T1000 (cell line): ENCODE results near the gene CBR1.
"Not testable (repeated sequence)": the region's sequence is repeated elsewhere in the genome, so short reads cannot be mapped to it uniquely, and the experiment has no call there.

Experiments used
- DNase-seq: peaks from one replicate; lab custom pipeline; 2025; ENCODE audit warnings: mixed read lengths; lab: John Stamatoyannopoulos, UW

The CBR1 gene

DNA sequence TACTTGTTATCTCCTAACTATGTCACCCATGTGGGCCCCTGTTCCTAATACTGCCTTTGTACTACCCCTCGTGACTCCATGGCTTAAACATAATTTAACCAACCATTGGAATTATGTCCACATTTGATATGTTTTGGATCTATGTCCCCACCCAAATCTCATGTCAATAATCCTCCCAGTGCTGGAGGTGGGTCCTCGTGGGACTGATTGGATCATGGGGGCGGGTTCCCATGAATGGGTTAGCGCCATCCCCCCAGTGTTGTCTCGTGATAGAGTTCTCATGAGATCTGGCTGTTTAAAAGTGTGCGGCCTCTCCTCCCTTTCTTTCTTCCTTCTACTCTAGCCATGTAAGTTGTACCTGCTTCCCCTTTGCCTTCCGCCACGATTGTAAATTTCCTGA is 9.8 kb downstream of the CBR1 start:
- DNase-seq = no peak

DNA sequence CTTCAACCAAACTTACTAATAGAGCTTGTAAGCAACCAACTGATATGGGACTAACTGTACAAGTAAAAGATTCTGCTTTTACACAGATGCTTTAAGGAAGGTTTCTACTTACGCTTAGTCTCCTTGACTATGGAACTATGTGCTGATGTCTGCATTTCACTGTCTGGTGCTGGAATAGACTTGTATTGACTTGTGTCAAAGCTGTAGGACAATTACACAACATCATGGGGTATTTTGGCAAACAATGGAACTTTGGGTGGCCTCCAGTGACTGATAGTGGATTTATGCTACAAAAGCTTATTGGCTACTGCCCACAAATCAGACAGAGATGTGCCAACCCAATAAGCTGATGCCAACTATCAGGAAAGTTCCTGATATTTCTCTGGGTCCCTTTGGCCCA is 10.6 kb downstream of the CBR1 start:
- DNase-seq = no peak

DNA sequence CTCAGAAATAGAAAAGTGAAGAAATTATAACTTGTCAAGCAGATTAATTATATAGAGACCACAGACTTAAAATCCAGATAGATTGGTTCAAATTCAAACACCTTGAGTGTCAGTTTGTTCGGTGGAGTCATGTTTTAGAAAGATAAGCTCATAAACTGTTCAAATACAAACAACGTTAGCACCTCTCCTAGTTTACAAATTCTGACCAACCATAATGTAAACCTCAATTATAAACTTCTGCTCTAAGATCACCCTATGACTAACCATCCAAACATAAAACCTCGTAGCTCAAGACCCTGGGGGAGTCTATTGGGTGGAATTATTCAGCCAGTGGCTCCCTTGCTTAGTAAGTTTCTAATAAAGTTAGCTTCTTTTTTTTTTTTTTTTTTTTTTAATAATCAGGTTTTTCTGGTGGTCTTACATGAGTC is 12.4 kb downstream of the CBR1 start:
- DNase-seq = no peak

DNA sequence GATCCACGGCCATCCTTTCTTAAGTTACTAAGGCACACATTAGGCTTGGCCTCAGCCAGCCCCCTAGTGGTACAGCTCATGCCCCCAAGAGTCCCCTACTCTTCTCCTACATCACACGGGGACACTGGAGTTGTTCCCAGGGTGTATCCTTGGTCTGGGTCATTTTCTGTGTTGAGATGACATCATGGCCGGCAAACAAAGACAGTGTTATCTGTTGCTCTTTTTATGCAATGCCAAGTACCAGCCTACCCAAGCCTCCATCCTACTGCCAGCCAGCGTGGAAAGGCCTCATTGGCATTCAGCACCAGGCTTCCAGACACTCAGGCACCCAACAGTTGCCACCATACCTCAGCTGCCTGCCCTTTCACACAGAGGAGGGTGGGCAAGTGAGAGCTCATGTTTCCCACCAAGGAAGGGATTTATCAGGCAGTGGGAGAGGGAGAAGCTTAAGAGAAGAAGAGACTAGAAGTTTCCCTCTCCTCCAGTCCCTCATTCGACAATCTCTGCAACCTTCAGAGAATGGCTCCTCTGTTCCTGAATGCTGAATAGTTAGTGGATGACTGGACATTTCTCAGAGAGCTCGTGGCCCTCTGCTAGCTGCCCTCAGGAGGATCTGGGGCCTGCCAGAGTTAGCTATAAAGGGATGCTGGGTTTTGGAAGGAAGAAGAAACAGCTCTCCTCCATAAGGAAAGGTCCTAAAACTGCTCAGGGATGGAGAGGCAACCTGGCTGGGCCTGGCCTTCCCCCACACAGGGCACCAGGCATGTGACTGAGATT is 17.7 kb downstream of the CBR1 start:
- DNase-seq = no peak

DNA sequence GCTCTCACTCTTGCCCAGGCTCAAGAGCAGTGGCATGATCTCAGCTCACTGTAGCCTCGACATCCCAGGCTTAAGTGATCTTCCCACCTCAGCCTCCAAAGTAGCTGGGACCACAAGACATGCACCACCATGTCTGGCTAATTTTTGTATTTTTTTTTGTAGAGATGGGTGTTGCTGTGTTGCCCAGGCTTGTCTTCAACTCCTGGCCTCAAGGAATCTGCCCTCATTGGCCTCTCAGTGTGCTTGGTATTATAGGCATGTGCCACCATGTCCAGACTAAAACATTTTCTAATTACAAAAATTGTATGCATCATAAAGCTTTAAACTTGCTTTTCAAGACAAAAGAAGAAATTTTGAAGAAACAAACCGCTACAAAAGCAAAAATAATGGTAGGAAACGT is 20.1 kb downstream of the CBR1 start:
- DNase-seq = no peak

DNA sequence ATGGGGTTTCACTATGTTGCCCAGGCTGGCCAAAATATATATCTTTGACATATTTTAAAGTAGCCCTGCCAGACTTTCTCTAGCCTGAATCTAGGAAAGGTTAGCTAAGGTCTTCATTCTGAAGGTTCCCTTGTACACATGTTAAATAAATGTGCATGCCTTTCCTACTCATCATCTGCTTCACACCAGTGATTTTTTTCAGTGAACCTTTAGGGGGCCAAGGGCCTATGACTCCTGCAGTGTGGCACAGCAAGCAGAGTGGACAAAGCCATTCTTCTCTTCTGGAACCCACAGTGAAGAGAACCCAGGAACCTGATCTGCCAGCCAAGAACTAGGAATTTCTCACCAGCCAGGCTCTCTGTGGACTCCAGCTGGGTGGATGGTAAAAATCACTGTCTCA is 22.9 kb downstream of the CBR1 start:
- no peak for DNase-seq

DNA sequence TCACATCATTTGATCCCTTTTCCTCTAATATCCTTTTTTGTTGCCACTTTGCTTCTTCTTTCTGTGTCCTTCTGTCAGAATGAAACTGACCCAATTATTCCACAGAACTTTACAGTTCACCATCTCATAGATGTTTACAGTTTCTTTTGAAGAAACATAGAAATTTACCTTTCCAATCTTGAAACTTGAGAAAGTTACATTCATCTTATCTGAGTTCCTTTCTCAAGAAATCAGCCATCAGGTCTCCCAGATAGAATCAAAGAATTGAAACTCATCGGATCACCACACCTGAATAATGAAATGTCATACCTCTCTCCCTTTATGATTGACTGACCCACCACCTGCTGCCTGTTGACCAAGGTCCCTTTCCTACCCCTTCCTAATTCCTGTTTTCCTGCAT is 23.7 kb downstream of the CBR1 start:
- no peak for DNase-seq

DNA sequence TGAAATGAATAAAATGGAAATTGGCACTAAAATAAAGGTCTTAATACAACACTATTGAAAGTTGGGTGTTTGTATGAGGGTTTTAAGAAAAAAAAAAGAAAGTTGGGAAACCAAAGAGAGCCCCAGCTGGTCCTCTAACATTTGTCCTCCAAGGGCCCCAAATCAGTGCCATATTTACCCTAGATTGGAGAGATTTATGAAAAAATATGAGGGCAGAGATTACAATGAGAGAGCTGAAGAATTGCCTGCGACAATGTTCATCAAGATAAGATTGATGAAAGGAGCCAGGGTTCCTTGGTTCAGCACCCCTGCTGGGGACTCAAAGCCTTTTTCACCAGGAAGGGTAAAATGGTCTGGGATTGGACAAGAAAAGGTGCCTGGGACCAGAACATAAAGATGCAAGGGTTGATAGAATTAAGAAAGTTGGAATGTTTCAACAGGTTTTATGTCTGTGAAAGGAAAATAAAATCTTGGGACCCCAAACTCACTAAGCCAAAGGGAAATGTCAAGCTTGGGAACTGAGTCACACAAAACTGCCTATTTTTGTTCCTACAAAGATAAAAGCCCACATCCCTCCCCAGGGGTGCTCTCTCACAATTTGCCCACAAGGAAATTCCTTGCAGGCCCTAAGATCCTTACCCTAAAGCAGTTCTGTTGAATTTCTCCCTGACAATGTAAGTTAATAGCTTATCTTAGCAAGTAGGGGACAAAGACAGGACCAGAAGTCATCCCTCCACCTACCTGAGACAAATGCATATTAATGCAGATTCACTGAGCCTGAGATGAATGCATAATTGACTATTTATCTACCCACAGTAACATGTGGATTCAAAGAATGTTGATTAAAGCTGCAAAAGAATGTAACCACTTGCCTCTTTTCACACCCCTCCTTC is 26.8 kb downstream of the CBR1 start:
- no peak for DNase-seq

DNA sequence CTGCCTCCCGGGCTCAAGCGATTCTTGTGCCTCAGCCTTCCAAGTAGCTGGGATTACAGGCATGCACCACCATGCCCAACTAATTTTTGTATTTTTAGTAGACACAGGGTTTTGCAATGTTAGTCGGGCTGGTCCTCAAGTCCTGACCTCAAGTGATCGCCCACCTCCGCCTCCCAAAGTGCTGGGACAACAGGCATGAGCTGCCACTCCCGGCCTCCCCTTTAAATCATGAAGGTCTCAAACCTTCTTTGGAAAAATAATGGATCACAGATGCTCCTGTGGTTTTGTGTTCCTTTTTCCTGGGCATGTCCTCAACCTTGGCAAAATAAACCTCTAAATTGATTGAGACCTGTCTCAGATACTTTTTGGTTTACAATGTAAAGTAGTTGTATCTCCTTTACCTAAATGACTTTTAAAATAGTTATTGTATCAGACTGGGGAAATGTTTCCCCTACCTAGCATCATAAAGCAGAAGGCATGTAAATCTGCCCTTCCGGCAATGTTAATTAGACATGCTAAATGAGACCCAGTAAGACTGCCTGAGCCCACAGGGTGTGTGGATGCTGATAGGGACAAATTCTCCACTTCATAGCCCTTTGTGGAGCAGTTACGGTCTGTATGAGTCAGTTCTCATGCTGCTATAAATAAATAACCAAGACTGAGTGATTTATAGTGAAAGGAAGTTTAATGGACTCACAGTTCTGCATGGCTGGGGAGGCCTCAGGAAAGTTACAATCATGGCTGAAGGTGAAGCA is 27.8 kb downstream of the CBR1 start:
- no peak for DNase-seq

DNA sequence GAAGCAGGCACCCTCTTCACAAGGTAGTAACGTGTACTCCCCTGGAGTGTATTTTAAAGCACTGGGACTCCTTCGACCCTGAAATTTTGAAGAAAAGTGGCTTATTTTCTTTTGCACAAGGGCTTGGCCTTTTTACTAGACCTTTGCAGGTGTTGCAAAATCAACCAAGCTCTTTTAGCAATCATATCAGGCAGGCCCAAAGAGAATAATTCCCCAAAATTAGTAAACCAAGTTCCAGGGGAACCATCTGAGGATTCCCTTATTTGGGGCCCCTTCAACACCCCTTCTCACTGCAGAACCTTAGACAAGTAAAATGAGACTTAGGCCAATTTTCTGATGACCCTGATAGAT is 28.3 kb downstream of the CBR1 start:
- no peak for DNase-seq

DNA sequence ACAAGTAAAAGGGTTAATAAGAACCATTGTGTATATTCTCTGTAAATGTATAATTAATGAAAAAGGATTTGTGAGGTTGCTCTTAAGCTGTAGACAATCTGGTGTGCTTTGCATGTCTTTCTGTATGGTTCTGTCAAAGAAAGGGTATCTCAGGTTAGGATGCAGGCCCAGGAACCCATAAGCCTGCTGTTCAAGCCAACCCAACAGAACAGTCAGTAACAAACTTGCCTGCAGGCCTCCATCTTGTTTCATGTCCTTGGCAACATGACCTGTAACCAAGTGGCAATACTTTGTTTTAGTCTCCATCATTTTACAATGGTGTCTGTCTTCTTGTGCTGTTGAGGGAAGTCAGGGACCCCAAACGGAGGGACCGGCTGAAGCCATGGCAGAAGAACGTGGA is 29.2 kb downstream of the CBR1 start:
- DNase-seq = no peak

DNA sequence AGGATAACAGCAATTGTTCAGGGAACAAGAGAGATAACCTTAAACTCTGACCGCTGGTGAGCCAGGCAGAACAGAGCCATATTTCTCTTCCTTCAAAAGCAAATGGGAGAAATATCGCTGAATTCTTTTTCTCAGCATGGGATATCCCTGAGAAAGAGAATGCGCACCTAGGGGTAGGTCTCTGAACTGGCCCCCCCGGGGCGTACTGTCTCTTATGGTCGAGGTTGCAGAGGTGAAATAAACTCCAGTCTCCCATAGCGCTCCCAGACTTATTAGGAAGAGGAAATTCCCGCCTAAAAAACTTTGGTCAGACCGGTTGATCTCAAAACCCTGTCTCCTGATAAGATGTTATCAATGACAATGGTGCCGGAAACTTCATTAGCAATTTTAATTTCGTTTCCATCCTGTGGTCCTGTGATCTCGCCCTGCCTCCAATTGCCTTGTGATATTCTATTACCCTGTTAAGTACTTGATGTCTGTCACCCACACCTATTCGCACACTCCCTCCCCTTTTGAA is 29.9 kb downstream of the CBR1 start:
- not testable (repeated sequence) for DNase-seq

DNA sequence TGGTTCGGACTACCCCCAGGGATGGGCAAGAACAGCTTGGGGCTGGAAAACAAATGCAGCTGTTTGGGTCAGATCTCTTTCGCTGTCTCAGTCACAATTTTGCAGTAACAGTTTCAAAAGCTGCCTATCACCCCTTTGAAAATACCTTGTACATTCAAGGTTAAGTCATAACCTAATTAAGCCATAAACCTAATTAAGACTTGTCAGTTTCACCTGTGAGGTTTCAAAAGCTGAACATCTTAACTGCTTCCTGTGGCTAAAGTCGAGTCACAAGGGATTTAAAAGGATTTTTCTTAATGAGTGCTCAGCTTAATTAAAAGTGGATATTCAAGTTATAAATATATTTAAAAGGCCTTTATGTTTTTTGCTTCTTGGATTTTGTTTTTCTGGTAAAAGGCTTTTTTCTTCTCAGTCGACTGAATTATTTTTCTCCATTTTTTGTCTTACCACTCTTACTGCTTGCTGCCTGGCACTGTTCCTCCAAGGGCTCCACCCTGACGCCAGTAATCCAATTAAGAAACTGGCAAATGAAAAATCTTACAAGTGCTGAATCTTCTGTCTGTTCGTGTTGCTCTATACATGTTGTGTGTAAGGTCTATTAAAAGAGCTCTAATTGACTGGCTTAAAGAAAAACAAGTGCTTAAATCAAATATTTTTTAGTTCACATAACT is 31.3 kb downstream of the CBR1 start:
- no peak for DNase-seq

DNA sequence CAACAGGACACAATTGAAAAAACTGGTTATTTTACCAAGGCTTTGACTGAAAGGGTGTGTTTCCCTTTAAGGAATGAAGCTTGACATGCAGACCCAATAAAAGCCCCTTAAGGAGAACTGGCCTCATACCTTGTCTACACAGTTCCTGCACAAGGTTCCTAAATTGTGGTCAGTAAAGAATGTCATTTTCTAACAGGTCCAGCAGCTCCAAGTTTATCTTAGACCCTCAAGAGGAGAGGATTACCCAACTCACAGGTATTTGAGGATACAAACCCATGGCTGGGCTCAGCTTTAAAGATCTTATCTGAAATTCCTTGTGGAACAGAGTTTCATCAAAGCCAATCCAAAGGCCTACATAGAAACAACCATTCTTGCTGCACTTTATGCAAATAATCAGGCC is 33.6 kb downstream of the CBR1 start:
- no peak for DNase-seq

DNA sequence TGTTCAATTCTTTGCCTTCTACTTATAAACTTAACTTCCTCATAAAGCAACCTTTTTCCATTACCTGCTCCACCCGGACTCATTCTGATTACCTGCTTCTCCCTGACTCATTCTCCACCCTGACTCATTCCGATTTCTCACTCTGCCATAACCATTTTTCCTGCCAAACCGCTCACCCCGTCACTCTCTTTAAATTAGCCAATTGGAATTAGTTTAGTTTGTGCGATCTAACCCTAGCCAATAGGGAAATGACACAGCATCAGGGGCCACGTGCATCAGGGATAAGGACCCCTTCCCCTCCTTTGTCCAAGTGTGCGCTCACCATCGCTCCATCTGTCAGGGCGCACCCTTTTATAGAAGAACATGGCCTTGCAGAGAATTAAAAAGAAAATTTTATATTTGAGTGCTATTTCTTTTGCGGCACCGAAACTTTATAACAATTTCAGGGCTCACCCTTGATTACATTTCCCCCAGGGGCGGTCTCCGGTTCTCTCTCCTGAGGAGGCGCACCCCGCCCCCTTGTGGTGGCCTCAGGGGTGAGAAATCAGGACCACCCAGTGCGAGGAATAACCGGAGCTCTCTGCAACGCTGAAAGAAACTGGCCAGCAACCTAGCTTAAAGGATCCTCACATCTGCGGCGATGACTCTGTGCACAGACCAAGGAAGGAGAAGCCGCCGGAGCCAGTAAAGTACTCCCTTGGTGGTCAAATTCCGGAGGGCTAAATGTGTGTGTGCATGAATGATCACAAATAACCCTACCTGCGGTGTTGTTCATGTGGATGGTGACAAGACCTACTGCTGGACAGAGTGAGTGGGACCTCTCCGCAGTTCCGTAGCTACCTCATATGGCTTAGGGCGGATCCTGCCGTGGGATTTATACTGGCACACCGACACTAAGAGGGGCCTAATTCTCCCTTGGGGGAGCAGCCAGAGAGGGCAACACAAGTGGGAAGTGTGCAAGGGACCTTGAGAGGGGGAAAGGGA is 34.8 kb downstream of the CBR1 start:
- no peak for DNase-seq

DNA sequence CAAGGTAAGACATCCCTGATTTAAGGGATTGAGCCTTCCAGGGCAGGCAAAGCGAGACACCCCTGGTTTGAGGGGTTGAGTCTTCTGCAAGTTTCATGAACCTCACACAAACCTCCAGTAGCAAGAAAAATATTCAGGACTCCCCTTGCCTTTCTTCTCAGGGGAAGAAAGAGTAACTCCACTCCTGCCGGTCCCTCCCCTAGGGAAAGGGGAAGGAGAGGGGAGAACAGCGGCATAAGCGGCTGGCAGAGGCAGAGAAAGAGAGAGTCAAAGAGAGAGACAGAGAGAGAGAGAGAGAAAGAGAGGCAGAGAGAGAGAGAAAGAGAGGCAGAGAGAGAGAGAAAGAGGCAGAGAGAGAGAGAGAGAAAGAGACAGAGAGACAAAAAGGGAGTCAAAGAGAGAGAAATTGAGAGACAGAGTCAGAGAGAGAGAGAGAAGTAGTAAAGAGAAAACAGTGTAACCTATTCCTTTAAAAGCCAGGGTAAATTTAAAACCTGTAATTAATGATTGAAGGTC is 35.6 kb downstream of the CBR1 start:
- DNase-seq = no peak

DNA sequence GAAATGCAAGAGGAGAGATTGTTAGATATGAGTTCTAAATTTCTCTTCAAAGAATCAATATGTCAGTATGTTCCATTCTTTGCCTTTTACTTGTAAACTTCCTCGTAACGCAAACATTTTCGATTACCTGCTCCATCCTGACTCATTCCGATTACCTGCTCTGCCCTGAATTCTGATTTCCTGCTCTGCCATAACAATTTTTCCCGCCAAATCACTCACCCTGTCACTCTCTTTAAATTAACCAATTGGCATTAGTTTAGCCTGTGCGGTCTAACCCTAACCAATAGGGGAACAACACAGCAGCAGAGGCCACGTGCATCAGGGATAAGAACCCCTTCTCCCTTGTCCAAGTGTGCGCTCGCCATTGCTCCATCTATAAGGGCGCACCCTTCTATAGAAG is 40.0 kb downstream of the CBR1 start:
- no peak for DNase-seq

DNA sequence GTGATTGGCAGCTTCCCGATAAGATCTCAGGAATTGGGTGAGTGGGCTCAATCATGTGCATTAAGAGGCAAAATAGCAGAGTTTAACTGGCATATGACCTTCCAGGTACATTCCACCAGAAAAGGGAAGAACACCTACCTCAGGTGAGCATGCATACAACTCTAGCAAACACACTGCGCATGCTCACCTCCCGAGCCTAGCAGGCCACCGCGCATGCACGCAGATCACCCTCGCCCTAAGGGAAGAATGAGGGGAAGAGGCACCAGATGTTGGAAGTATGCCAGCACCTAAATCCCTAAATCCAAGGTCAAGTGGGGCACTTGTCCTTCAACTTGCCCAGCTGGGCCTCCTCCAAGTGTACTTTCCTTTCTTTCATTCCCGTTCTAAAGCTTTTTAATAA is 41.4 kb downstream of the CBR1 start:
- DNase-seq = no peak

DNA sequence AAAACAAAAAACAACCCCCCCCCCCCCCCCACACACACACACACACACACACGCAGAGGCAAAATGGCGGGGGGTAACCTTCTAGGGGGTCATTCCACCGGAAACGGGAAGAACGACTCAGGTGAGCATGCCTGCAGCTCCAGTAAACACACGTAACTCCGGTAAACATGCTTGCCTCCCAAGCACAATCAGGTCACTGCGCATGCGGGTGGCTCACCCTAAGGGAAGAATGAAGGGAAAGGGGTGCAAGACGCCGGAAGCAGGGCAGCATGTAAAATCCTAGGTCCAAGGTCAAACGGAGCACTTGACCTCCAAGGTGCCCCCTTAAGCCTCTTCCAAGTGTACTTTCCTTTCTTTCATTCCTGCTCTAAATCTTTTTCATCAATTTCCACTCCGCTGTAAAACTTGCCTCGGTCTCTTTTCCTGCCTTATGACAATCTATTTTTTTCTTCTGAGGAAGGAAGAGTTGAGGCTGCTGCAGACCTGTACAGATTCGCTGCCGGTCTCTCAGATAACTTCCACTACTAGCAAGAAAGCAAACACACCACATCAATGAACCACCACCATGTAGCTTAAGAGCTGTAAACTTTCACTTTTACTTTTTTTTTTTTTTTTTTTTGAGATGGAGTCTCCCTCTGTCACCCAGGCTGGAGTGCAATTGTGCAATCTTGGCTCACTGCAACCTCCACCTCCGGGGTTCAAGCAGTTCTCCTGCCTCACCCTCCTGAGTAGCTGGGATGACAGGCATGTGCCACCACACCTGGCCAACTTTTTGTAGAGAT is 44.0 kb downstream of the CBR1 start:
- DNase-seq = no peak
